COLO829 (cell line): ENCODE results near the gene AMIGO2.

Experiments
- DNase-seq: peaks from one replicate; pipeline ENCODE4 v3.0.0; 2012; ENCODE audit warnings: low spot score

The AMIGO2 gene

GRCh38 chr12:47098099-47098498, 18.3 kb upstream of the AMIGO2 start:
- no peak for DNase-seq

DNA sequence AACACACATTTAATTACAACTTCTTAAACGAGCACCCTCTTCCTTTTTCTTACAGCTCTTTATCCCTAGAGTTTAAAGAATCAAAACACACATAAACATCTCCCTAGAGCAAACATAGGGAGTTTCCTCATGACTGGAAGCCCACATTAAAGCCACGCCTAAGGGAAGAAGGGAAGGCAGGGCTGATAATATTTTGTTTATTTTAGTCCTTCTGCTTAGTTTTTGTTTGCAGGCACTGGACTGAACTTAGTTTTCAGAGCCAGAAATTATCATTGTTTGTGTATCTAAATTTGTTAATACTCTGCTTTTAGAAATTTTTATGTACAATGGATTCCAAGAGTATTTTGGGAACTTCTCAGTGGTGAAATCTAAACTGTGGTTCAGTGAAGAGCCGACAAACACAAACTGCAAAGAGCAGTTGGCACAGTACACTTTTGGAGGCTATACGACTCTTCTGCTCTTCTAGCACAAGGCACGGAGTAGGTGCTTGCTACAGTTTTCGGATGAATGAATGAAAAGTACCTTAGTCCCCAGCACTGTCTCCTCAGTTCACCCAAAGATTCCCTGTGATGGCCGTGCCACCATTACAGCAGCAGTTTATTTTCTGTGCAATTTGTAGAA, 17.6 kb upstream of the AMIGO2 start:
- no peak for DNase-seq

DNA sequence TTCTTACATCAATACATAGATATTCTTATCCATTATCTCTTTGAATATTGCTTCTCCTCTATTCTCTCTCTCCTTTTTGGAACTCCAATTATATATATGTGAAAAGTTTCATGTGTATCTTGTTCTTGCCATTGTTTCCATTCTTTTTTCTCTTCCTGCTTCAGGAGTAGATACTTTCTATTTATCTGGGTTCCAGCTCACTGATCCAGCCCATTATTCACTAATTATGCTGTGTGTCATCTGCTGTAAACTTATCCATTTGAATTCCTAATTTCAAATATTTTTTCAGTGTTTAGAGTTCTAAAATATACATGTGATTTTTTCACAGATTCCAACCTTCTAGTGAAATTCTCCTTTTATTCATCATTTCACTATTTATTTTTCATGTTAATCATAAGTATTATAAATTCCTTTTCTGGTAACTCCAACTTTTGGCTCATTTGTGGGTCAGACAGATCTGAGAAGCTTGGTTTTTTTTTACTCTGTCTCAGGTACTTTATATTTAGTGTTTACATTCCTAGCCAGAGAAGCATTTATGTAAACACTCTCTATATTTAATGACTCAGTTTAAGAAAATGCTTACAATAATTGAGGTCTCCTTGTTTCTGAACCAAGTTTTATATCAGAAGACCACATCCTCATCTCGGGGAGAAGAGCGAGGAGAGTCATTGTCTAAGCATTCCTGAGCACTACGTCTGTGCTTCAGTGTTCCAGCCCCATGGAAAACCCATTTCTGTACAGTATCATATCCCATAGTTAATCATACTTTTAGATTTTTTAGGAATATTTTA, 15.9 kb upstream of the AMIGO2 start:
- DNase-seq: no peak

- DNase-seq: no peak
Measured at GRCh38 chr12:47094804-47095203, 15.0 kb upstream of the AMIGO2 start.

DNA sequence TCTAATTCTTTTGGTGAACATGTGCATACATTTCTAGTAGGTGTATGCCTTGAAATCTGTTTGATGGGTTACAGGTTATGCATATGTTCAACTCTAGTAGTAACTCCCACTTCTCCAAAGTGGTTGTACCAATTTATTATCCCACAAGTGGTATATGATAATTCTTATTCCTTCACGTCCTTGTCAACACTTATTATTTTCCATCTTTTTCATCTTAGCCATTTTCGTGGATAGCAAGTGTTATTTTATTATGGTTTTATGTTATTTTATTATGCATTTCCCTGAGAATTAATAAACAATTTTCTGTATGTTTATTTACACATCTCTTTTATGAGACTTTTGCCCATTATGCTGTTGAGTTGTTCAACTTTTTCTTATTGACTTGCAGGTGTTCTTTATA, 11.2 kb upstream of the AMIGO2 start:
- no peak for DNase-seq

DNA sequence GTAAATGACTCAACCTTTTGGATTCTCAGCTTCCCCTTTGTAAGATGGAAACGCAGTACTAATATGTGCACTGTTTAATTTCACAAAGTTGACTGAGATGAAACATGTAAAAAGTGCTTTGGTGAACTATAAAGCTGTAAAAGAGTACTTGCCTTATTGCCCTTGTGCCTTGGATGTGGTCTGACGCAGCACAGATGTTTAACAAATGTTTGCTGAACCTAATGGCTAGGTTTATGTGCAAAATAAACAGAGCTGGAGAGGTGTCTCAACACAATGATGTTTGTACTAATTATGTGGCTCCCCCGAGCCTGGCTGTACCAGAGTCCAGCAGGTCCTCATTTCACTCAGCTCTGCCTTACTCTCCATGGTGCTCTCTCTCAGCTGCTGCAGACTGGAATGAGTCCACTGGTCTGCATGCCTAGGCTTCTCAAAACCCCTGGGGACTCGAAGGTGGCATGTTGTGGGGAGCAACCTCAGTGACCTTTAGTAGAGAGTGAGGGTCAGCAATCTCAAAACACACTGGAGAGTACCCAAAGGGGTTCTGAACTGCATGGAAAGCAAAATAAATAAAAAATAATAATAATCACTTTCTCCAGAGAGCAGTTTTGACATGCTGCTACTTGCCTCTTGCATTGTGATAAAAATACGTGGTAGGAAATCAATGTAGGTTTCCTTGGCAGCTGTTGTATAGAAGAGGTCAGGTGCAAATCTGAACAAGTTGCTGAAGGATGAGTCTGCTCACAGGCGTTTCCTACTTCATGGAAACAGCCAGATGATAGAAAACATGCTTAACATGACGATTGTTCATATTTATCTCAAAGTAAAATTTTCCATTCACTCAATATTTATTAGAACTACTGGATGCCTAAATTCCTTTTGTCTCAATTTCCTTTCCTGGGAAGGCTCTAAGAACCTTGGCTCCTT, 8.5 kb upstream of the AMIGO2 start:
- no peak for DNase-seq

DNA sequence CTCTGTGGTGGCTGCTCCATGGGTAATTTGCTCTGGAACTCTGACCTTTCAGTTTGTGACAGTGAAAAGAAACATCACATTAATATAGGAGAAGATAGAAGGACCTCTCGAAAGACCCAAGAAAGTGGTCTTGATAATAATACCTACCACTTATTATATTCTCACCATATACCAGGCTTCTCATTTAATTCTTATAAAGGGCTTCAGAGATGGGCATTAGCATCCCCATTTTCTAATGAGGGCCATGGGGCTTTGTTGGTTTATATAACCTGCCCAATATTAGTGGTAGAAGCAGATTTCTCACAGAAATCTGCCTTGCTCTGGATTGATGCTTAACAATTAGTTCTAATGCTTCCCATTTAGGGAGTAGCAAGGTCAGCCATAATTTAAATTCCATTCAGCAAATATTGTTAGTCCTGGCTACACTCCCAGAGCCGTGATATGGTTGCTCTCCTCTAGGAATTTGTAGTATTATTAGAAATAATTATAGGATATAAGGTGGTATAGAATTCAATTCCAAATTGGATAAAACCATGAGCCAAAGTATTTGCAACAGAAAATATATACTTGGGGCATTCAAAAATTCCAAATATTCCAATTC, 7.4 kb upstream of the AMIGO2 start:
- no peak for DNase-seq

DNA sequence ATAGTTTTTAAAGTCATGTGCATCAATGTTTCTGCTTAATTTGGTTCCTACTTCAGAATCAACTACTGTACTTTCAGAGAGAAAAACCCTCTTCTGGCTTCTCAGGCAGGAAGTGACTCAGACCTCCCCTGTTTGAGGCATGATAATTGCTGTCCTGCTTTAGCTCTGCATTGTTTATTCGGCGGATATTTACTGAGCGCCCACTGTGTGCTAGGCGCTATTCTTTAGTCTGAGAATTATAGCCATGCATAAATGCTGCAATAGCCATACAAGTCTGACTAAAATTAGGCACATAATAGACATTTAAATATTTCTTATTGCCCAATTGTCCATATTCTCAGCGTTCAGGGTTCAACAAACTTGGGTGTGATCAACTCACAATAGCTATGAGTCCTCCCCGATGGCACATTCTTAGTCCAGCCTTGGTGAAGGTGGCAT, 6.1 kb upstream of the AMIGO2 start:
- peak; percentile 67 for DNase-seq

DNA sequence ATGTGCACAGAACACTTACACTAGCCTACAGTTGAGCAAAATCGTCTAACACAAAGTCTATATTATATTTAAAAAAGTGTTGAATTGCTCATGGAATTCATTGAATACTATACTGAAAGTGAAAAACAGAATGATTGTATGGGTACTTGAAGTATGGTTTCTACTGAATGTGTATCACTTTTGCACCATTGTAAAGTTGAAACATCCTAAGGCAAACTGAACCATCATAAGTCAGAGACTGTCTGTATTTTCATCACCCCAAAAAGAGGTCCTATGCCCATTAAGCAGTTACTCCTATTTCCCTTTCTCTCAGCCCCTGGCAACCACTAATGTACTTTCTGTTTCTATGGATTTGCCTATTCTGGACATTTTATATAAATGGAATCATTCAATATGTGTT, 4.4 kb upstream of the AMIGO2 start:
- no peak for DNase-seq

GRCh38 chr12:47082796-47083621, 3.2 kb upstream of the AMIGO2 start:
- DNase-seq: no peak

- no peak for DNase-seq
Measured at GRCh38 chr12:47082283-47082682, 2.5 kb upstream of the AMIGO2 start.

DNA sequence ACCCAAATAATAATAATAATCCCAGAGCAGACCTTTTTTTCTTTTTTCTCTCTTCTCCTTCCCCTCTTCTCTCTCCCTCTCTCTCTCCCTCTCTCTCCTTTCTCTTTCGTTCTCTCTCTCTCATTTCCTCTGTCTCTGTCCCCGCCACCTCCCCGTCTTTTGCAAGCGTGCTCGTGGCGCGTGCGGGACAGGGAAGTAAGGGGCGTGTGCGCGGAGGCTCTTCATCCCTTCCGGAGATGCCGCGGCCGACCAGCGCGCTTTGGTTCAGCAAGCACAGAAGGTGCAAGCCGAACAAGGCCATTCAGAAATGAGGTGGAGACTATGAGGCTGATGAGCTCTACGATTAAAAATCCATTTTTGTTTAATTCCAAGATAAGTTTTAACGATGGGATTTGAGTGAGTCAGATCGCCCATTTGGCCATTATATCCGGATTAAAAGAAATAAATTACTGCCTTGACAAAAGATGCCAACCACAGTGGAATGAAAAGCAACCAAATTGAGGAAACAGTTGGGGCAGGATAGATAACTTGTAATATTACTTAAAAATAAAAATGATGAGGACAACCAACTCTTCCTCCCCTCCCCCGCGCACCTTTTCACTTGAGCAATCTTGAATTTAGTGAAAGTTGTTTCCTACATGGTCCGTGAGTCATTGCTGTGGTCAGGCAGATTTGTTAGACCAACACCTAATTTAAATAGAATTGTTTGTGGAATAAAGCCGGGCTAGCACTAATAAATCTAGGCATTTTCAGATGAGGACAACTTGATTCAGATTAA, 1.2 kb upstream of the AMIGO2 start:
- no peak for DNase-seq

DNA sequence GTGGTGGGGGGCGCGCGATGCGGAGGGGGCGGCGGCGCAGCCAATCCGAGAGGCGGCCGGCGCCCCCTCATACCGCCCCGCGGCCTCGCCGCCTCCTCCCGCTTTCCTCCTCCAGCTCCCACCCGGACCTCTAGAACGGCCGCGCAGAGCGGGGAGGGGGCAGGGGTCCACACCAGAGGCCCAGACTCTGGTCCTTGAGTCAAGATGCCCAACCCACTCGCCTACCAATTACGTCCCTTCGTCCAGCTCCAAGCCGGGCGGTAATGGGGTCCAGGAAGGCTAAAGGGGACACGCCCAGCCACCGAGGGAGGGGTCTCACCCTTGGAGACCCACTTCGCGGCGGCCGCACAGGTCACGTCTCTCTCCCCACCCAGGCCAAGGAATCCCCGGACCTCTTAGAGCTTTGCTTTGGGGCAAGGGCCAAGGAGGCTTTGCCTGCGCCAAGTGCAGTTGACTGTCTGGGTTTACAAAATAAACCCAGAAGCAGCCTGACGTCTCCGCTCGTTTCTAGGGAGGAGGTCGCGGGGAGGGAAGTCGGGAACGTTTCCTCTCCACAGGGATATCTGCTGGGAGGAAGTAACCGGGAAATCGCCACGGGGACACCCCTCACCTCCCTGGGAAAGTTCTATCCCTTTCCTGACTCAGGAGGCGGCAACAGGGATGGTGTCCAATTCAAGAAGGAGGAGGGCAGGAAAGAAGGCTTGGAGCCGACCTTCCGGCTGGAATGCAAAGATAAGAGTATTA, 394 bp upstream of the AMIGO2 start:
- DNase-seq: no peak

DNA sequence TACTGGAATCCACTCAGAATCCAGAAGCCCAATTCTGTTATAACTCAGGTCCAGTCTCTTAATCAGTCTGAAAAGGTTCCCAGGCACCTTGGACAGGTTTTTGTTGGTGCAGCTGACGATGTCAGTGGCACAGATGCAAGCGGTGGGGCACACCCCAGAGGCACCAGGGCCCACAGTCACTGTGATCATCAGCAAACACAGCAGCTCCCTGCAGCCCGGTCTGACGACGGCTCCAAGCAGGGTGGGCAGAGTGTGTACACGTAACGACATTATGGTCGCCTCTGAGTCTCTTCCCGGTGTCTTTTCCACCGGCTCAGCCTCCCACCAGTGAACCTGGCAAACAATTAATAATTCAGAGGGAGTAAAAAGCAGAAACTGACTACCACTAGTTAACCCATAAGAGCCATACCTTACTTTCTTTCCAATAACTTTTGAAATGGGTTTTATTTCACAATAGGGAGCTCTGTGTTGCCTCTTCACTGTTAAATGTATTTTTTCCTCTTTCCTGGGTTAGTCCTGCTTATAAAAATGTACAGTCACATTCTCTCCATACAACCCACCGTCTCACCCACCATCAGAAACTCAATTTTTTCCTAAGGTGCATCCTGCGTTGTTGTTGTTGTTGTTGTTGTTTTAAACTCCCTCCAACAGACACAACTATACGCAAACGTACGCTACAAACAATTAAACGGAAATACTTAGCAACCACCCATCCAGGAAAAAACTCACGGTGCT, 859 bp downstream of the AMIGO2 start:
- DNase-seq: no peak

DNA sequence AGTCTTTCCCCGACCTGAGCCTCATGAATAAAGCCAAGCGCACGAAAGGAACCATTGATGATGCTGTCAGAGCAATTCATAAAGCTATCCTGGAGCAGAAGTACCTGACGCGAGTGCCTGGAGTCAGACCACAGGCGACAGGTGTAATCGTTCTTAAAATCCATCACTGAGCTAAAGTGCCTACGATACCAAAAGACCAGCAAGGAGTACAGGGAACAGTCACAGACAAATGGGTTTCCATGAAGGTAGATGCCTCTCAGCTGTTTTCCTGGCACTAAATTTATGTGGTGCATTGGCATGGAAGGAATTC, 1.7 kb downstream of the AMIGO2 start:
- DNase-seq: no peak

DNA sequence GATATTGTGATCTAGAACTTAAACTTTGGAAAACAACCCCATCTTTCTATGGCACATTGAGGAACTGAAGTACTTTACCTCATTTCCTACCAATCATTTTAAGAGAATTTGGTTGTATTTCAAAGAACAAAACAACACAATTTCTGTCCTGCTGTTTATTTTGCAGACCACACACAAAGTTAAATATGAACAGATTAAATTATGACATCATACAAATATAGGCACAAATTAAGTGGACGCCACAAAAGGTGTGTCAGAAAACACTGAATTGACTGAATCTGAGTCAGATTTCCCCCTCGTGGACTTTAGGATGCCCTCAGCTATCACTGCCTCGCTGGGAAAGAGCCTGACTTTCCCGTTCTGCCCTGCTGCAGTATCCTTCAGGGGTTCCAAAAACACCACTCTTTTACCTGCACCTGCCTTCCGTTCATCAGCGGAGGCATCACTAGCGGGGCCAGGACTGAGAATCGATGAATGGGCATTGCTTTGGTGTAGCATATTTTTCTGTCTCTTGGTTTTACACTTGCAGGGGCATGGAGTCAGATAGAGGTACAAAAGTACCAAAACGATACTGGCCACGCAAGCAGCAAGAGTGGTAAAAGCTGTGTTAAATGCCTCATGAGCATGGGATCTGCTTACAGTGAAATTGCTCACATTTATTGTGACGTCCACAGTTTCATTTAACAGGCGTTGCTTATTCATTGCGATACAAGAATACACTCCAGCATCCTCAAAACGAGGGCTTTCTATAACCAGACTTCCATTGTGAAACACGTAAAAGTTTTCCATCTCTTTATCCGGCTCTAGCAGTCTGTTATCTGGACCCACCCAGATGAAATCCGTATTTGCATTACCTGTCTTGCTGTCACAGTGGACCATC, 2.3 kb downstream of the AMIGO2 start:
- DNase-seq: no peak

- DNase-seq: no peak
Measured at GRCh38 chr12:47075192-47076084, 4.3 kb downstream of the AMIGO2 start.
